Measurements from ENCODE around the gene EIF1AD.

GRCh38 chr11:65975771-65976170, 26.2 kb downstream of the EIF1AD start:
- TF ChIP-seq CTCF (IDR thresholded peaks at IDR 0.05) = no peak
- TF ChIP-seq POLR2A (IDR thresholded peaks at IDR 0.05) = no peak
